NCI-H774 (cell line): ENCODE data around the gene SLC12A5.

Experiments
- DNase-seq: peaks from one replicate; lab custom pipeline; 2025; lab: John Stamatoyannopoulos, UW

Gene SLC12A5

DNA sequence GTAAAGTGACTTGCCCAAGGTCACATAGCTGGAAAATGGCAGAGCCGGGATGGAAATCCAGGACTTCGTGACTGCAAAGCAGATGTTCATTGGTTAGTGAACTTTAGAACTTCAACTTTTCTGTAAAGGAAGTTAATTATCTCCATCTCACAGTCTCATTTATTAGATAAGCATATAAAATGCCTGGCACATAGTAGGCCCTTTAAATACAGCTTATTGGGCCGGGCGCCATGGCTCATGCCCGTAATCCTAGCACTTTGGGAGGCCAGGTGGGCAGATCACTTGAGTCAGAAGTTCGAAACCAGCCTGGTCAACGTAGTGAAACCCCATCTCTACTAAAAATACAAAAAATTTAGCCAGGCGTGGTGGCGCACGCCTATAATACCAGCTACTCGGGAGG is 22.1 kb upstream of the SLC12A5 start:
- no peak for DNase-seq

DNA sequence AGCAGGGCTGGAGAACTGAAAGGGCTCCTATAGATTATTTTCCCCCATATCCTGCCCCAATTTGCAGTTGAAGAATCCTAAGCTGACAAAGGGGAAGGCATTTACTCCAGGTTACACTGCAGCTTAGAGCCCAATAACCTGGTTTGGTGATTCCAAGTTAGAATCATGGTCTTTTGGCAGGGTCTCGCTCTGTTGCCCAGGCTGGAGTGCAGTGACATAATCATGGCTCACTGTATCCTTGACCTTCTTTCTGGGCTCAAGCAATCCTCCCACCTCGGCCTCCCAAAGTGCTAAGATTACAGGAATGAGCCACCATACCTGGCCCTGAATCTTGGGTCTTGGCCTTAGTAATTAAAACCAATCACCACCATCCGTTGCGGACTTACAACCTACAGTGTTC is 21.3 kb upstream of the SLC12A5 start:
- DNase-seq: no peak

DNA sequence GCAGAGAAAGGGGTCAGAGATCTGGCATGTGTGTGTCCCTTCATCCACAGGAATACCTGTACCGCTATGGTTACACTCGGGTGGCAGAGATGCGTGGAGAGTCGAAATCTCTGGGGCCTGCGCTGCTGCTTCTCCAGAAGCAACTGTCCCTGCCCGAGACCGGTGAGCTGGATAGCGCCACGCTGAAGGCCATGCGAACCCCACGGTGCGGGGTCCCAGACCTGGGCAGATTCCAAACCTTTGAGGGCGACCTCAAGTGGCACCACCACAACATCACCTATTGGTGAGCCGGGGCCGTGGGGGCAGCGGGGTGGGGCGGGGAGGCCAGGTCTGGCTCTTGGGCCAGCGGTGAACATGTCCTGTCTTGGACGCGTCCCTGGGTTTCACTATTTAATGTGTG is 19.2 kb upstream of the SLC12A5 start:
- no peak for DNase-seq

DNA sequence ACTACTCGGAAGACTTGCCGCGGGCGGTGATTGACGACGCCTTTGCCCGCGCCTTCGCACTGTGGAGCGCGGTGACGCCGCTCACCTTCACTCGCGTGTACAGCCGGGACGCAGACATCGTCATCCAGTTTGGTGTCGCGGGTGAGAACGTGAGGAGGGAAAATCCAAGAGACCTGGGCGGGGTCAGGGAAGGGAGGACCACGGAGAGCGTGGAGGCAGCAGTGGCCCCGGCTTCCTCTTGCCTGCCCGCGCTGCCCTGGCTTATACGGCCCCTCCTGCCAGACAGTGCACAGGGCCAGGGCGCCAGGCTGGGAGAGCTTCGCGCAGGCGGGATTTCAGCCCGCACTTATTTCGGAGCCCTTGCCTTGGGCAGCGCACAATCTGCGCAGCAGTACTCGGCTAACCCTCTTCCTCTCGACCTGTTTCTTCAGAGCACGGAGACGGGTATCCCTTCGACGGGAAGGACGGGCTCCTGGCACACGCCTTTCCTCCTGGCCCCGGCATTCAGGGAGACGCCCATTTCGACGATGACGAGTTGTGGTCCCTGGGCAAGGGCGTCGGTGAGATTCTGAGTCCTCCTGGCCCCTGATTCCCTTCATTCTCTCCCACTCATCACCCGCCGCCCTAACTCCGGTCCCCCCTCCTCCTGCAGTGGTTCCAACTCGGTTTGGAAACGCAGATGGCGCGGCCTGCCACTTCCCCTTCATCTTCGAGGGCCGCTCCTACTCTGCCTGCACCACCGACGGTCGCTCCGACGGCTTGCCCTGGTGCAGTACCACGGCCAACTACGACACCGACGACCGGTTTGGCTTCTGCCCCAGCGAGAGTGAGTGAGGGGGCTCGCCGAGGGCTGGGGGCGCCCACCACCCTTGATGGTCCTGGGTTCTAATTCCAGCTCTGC is 18.3 kb upstream of the SLC12A5 start:
- DNase-seq: no peak

DNA sequence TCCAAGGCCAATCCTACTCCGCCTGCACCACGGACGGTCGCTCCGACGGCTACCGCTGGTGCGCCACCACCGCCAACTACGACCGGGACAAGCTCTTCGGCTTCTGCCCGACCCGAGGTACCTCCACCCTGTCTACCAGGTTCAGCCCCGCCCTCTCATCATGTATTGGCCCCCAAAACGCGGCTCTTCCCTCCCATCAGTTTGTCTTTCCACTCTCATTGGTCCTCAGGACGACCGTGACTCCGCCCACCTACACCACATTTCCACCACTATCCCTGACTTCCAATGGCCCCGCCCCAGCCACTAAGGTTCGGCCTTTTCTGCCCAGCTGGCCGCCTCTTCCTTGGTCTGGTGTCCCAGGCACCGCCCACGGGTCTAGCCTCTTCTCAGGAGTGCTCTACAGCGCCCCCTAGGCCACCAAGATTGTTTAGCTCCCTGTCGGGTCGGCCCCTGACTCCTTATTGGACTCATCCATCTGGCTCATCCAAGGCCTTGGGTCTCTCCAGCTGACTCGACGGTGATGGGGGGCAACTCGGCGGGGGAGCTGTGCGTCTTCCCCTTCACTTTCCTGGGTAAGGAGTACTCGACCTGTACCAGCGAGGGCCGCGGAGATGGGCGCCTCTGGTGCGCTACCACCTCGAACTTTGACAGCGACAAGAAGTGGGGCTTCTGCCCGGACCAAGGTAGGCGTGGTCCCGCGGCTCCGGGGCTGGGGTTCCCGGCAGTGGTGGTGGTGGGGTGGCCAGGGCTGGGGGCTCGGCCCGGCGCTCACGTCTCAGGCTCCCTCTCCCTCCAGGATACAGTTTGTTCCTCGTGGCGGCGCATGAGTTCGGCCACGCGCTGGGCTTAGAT is 17.2 kb upstream of the SLC12A5 start:
- no peak for DNase-seq

DNA sequence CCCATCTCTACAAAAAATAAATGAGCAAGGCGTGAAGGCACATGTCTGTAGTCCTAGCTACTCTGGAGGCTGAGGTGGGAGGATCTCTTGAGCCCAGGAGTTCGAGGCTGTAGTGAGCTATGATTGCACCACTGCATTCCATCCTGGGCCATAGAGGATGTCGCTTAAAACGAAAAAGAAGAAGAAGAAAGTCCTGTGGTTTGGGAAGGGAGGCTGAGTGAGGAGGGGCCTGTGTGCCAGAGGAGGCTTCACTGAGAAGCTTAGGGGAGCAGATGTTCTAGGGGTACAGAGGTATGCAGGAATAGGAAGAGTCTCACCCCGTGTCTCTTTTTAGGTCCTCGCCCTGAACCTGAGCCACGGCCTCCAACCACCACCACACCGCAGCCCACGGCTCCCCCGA is 16.1 kb upstream of the SLC12A5 start:
- DNase-seq: no peak

DNA sequence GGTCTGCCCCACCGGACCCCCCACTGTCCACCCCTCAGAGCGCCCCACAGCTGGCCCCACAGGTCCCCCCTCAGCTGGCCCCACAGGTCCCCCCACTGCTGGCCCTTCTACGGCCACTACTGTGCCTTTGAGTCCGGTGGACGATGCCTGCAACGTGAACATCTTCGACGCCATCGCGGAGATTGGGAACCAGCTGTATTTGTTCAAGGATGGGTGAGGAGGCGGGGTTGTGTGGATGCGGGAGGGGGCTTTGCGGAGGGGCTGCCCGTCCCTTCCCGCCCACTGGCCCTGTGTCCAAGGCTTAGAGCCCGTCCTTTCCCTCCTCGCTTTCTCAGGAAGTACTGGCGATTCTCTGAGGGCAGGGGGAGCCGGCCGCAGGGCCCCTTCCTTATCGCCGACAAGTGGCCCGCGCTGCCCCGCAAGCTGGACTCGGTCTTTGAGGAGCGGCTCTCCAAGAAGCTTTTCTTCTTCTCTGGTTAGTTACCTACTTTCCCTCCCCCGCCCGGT is 15.6 kb upstream of the SLC12A5 start:
- no peak for DNase-seq

DNA sequence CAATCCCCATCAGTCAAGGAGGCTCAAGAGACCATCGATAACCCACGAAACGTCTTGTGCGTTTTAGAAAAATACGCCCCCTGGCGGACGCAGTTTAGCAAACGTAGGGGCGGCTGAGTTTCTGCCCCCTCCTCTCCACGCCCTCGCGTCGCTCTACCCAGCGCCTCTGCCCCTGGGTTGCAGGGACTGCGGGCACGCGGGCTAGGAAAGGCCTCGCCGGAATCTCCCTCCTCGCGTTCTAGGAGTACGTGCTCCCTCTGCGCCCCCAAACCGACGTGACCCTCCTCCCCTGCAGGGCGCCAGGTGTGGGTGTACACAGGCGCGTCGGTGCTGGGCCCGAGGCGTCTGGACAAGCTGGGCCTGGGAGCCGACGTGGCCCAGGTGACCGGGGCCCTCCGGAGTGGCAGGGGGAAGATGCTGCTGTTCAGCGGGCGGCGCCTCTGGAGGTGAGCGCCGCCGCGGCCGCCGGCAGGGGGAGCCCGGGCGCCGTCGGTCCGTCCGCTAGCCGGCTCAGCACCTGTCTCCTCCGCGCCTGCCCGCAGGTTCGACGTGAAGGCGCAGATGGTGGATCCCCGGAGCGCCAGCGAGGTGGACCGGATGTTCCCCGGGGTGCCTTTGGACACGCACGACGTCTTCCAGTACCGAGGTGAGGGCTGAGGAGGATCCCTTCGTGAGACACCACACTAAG is 15.0 kb upstream of the SLC12A5 start:
- DNase-seq: peak; percentile 84

DNA sequence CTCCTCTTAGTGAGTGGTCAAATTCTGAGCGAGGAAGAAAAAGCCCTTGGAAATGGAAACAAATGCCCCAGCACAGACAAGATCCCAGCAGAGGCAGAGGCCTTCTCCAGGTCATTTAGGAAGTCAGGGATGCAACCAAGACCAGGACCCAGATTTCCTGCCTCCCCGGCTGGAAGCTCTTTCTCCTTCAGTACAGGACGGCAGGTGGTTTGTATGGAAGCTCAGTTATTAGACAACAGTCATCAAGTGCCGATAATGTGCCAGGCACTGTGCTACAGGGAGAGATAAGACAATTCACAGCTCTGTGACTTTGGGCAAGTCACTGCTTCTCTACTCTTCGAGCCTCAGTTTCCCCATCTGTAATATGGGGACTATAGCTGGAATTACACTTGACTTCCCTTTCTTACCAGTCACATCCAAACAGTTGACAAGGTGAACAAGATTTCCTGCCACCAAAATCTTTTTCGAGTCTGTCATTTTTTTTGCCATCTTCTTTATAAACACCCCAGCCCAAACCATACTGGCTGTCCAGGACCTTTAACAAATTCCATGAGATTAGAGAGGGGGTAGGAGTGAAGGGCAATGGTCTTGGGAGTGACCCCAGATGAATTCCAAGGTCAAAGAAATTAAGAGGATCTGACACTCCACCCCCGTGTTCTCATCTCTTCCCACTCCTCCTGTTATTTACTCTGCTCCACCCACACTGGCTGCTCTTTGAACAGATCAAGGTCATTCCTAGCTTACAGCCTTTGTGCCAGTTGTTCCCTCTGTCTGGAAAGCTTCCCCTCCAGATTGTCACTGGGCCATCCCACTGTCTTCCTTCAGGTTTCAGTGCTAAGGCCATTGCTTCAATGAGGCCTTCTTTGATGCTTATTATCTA is 14.3 kb upstream of the SLC12A5 start:
- no peak for DNase-seq

DNA sequence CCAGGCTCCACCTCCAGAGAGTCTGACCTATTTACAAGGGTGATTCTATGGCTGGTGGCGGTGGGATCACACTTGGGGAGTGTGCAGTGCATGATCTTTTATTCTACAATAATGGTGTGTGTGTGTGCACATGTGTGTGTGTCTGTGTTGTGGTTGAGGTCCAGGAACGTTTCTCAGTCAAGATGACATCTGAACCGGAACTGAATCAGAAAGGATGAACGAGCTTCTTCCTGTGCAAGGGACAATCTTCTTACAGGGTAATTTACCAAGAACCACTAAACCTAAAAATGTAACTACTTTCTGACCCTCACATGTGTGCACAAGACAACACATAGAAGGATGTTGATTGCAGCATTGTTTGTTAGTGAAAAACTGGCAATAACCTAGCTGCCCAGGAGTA is 11.7 kb upstream of the SLC12A5 start:
- DNase-seq: no peak

DNA sequence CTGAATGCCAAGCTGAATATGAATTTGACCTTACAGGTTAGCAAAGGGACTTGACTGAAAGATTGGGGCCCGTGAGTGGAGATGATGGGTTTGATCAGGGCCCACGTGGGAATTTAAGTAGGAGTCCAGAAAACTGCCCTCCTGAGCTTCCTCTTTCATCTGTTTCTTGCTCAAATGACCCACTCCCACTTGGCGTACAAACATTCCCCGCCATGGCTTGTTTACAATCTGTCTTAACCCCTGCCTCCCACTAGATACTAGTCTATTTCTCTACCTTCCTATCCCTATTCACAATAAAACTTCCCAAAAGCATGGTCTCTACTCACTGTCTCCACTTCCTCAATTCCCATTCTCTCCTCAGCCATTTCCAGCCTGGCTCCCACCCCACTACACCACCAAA is 10.9 kb upstream of the SLC12A5 start:
- DNase-seq: no peak

DNA sequence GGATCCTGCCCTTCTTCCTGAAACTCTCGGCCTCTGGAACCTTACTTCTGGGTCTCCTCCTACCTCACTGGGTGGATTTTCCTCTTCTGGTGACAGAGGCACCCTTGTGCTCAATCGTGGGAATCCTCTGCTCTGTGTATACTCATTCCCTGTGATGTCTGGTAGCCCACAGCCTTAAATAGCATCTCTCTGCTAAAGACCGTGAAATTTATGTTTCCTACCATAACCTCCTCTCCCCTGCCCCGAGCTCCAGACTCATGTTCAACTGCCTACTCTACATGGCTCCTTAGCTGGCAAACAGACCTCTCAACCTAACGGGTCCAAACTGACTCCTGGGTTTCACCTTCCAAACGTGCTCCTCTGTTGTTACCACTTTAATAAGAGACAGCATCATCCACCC is 10.4 kb upstream of the SLC12A5 start:
- no peak for DNase-seq

DNA sequence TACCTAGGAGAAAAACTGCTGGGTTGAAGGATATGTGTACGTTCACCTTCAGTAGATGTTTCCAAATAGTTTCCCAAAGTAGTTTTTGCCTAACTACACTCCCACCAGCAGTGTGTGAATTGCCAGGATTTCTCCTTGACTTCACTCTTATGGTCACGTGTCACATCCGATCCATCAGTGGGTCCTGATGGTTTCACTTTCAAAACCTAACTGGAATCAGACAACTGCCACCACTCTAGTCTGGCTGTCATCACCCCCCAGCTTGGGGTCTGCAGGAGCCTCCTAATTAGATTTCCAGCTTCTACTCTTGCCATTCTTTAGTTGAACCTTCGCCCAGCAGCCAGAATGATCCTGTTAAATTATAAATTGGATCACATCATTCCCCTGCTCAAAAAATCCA is 8.5 kb upstream of the SLC12A5 start:
- DNase-seq: no peak

DNA sequence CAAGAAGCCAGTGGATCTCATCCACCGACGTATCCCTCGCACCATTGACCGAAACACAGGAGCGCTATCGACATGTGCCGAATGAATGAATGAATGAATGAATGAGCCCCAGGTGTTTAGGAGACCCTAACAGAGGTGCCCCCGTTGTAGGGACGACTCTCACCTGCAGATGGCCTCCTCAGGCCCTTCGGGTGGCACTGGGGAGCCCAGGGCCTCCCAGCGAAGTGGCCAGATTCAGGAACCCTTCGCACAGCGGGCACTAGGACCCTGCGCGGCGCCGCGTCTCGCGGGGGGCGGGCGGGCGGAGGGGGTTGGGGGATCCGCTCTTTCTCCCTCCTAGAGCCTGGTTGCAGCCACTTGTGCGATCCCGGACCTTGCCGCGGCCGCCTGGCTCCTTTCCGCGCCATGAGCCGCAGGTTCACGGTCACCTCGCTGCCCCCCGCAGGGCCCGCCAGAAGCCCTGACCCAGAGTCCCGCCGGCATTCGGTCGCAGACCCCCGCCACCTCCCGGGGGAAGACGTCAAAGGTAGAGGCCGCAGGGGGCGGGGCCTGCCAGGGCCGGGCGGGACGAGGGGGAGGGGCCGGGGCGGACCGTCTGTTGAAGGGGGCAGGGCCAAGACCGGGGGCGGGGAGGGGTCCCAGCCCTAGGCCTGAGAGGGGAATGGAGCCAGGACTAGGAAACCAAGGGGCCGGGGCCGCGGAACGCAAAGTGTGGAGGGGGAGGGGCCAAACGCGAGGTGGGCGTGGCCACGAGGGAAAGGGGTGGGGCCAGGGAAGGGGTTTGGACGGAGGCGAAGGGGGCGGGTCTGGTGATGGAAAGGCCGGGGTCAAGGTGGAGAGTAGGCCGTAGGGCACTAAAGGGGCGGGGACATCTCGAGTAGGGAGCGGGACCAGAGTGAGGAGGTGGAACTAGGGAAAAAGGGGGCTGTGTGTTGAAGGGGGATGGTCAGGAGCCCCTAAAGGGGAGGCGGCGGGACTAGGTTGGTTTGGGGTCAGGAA is 7.4 kb upstream of the SLC12A5 start:
- DNase-seq: peak; percentile 77

DNA sequence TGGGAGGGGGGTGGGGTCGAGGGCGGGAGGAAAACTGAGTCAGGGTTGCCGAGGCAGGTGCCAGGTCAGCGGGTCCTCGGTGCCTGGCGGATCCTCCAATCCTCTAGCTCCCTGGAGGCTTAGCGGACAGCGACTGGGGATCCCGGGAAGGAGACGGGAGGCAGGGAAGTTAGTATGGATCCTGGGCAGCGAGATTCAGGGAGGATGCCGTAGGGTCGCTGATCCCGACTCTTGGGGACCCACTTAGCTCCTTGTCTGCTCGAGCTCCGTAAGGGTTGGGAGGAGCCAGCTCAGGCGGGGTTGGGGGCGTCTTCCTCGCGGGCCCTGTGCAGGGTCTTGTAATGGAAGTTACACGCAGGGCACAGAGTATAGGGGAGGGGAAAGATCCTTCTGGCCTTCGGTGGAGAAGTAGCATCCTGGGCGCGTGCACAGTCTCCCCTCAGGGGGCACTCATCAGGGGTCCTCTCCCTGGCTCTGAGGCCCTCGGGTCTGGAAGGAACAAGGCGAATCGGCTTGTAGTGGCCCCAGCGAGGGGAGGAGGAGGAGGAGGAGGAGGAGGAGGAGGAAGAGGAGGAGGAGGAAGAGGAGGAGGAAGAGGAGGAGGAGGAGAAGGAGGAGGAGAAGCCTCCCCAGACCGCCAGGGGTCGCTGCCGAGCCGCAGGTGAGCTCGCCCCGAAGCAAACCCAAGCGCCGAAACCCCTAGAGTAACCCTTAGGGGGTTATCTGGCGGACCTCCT is 6.4 kb upstream of the SLC12A5 start:
- peak; percentile 40 for DNase-seq

DNA sequence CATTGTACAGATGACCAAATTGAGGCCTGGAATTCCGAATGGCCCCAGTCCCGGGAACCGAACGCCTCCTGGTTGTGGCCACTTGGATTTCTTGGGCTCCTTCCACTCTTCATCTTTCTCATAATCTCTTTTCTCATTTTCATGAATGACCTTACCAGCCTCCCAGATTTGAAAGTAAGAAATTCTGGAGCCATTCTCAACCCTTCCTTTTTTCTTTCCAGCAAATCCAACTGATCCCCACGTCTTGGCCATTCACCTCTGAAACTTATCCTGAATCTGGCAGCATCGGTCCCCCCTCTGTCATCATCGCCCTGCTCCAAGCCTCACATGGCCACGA is 5.9 kb upstream of the SLC12A5 start:
- no peak for DNase-seq

DNA sequence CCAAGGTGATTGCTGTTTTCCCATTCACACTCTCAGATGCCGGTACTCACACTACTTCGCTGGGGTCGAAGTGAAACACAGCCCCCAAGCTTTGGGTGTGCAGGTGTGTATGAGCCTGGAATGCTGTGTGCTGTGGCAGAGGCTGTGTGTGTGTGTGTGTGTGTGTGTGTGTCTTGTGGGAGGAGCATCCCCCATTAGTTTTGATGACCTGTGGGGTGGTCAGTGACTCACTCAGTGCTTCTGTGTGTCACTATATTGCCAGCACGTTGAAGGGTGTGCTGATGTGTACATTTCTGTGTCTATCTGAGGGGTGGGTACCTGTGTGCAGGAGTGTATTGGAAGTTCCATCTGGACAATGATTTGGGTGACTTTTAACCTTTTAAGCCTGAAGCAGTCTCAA is 5.0 kb upstream of the SLC12A5 start:
- no peak for DNase-seq

DNA sequence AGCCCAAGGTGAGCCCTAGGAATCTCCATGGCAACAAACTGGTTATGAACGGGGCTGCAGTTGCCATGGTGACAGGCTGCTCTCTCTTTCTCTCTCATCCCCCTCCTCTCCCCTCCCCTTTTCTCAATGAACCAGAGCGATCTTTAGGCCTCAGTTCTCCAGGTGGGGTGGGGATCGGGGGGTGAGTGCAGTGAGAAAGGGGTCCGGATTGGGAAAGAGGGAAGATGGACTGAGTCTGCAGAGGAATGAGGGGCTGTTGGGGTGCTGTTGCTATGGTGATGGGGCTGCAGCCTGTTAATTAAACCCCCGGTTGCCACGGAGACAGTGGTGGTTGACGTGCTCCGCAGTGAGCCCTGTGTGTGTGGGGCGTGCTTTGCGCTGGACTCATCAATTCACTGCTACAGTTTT is 3.6 kb upstream of the SLC12A5 start:
- DNase-seq: no peak

DNA sequence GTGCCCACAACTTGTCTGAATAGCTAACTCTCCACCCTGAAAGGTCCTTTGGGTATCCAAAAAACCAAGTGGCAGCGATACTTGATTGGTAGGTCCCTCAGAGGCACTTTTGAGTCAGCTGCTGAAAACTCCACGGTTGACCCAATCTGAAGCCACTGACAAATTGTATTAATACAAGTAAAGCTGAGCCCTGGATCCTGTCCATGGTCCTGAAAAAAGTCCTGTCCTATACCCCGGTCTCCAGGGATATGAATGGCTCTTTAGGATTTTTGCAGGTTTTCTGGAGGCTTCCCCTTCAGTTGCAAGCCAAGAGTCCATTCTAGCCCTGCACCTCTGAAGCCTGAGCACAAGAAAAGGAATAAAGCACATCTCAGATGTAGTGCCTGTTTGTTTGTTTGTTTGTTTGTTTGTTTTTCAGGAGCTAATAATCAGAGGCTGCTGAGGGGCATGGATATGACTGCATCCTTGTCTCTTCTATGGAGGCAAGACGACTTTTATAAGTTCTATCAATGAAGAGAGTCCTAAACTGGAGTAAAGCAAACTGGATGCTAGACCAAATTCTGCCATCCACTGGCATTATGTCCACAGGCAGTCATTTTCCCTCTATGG is 1.7 kb upstream of the SLC12A5 start:
- no peak for DNase-seq
